Kasumi-1 (cell line): ENCODE measurements around the gene GIMAP6.
"Not testable (repeated sequence)": the region's sequence is repeated elsewhere in the genome, so short reads cannot be mapped to it uniquely, and the experiment has no call there.

Experiments used
- DNase-seq, 2 experiments: peaks; one replicate each; lab custom pipeline; 2025; lab: John Stamatoyannopoulos, UW

The GIMAP6 gene

DNA sequence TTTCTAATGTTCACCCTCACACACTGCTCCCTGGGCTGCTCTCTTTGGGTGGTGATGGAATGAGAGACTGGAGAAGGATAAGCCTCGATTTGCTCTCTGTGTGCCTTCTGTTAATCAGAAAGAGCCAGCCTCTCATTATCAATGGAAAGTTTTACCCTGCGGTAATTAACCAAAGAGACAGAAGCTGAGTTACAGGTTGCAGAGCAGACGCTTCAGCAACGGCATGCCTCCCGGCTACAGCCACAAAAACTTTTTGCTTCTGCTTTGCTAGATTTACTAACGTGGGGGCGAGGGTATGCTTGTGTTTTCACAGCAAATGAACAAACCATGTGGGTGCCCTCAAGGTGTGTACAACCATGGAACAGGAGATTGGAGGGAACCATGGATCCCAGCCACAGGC, 47.0 kb downstream of the GIMAP6 start:
- DNase-seq, result no peak

DNA sequence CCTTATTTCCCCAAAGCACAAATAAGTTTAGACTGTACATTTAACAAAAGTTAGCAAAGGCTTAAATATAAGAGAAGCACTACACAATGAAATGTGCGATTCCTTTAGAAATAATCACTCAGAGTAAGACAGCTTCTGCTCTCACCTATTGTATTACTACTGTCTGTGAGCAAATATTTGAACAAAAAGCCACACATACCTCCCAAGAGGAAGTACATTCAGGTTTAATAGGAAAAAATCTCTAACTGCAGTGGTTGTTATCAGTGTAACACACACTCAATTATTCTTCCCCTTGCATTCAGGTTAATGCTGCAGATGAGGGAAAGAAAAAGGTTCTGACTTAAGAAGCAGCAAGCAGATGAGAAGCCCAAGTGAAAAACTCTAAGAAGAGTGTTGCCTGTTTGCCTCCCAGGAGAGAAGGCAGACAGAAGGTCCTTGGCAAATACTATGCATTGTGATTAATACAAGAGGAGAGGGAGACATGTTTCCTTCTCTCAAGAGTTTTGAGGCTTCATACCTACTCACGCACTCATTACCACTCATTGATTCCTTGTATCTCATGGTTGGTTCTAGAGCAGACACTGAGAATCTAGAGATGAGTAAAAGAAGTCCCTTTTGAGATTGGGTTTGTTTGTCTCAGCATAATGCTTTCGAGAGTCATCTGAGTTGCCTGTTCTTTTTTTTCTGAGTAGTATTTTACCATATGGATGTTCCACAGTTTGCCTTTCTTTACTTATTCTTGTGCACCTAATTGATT, 51.4 kb downstream of the GIMAP6 start:
- no peak for DNase-seq

DNA sequence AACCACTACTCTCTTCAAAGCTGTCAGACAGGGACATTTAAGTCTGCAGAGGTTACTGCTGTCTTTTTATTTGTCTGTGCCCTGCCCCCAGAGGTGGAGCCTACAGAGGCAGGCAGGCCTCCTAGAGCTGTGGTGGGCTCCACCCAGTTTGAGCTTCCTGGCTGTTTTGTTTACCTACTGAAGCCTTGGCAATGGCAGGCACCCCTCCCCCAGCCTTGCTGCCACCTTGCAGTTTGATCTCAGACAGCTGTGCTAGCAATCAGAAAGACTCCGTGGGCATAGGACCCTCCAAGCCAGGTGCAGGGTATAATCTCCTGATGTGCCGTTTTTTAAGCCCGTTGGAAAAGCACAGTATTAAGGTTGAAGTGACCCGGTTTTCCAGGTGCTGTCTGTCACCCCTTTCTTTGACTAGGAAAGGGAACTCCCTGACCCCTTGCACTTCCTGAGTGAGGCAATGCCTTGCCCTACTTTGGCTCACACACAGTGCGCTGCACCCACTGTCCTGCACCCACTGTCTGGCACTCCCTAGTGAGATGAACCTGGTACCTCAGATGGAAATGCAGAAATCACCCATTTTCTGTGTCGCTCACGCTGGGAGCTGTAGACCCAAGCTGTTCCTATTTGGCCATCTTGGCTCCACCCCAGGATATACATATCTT, 52.1 kb downstream of the GIMAP6 start:
- not testable (repeated sequence) for DNase-seq
